Activated CD8-positive, alpha-beta memory T cell treated with anti-CD3 and anti-CD28 coated beads, Interleukin-2, amount 50 U/mL, for 48 hours (primary cell): Measurements from ENCODE around the gene RIC3.
A peak's percentile ranks its signal among the peaks of the same experiment; 100 is the strongest.

ENCODE experiments used
- DNase-seq: peaks from one replicate; pipeline ENCODE4 v3.0.0-alpha.2; 2020

RIC3 gene

GRCh38 chr11:8102296-8102915 lies 66.4 kb downstream of the RIC3 start:
- DNase-seq = no peak

DNA sequence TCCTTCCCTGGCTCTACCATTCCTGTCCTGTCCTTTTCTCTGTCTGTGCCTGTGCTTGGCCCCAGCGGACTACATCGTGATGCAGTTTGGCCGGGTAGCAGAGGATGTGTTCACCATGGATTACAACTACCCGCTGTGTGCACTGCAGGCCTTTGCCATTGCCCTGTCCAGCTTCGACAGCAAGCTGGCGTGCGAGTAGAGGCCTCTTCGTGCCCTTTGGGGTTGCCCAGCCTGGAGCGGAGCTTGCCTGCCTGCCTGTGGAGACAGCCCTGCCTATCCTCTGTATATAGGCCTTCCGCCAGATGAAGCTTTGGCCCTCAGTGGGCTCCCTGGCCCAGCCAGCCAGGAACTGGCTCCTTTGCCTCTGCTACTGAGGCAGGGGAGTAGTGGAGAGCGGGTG lies 67.4 kb downstream of the RIC3 start:
- no peak for DNase-seq

- peak; percentile 25 for DNase-seq
Measured at GRCh38 chr11:8100605-8101004, 68.2 kb downstream of the RIC3 start.

DNA sequence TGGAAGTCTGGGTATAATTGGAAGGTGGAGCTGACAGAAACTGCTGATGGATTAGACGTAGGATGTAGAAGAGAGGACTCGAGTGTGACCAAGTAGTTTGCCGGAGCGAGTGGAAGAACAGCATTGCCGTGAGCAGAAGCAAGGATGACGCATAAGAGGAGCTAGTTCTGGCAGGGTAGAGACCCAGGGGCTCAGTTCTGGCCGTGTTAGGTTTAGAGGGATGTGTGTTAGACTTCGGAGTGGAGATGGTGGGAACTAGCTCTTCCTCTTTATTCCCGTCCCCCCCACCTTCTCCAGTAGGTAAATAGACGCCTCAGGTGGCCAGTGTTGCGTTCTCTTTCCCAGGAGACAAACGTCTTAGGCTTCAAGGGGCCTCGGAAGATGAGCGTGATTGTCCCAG lies 68.7 kb downstream of the RIC3 start:
- DNase-seq = peak; percentile 28

- DNase-seq = peak; percentile 85
Measured at GRCh38 chr11:8099291-8099899, 69.4 kb downstream of the RIC3 start.

DNA sequence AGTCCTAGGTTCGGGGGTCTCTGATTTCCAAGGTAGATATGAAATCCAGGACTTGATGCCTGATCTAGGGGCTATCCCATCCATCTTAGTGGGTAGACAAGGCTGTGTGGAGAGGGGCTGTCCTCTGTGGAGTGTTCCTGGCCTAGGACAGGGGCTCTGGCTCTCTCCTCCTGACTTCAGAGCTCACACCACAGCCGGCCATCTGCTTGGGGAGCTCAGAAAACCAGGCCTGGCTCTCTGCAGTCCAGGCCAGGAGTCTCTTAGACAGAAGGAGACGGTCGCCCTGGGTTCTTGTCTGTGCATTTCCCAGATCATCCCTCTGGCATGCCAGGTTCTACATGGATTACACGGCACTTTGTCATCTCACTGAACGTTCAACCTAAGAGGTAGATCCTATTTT lies 69.9 kb downstream of the RIC3 start:
- peak; percentile 41 for DNase-seq

GRCh38 chr11:8098361-8098760 lies 70.5 kb downstream of the RIC3 start:
- peak; percentile 20 for DNase-seq

GRCh38 chr11:8097926-8098325 lies 70.9 kb downstream of the RIC3 start:
- DNase-seq = peak; percentile 34

DNA sequence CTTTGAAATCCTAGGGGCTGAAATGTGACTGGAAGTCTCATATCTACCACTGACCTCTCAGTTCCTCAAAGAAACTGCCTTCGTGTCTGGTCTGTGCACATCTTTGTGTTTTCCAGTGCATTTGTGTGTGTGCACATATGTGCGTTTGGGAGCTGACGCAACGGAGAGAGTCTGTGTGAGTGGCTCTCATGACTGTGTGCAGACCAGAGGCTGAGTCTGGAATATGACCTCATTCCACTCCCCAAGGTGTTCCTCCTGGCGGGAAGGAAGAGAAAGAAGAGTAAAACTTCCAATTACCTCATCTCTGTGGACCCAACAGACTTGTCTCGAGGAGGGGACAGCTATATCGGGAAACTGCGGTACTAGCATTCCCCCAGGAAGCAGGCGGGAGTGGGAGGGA lies 71.4 kb downstream of the RIC3 start:
- no peak for DNase-seq

DNA sequence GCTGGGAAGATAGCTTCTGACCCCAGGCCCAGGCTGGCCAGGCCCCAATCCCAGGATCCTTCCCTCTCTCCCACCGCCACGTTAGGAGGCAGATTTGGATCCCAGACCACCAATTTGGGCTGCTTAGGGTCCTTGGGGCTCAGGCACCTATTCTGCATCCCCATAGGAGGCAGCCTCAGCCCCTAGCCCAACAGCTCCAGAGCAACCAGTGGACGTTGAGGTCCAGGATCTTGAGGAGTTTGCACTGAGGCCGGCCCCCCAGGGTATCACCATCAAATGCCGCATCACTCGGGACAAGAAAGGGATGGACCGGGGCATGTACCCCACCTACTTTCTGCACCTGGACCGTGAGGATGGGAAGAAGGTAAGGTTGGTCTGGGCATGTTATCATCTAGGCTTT lies 71.8 kb downstream of the RIC3 start:
- peak; percentile 22 for DNase-seq

- peak; percentile 23 for DNase-seq
Measured at GRCh38 chr11:8096575-8096974, 72.2 kb downstream of the RIC3 start.

DNA sequence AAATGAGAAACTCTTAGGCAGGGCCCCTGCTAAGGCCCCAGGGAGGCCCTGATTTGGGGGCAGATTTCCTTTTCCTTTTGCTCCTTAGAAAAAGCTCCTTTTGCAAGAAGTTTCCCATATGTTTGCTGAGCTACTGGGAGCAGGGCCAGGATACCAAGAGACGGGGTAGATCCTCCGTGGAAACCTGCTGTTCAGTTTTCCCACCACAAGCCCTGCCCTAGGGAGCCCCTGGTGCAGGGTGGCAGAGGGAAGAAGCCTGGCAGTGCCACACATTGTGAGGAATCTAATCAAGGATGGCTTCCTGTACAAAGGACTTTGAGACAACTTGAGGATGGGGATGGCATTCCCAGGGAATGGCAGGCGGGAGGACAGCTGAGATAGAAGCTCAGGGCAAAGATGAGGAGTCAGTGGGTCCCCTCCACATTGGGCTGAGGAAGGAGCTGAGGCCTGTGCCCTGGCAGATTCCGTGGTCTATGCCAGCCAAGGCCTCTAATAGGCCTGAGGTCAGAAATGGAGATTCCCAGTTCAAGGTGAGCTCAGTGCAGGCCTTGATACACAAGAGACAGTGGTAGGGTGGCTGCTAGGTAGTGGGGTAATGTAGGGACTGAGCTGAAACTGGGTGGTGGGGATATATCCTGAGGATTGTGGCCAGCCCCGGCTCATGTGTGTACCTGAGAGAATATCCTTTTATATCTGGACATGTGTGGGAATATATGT lies 72.9 kb downstream of the RIC3 start:
- DNase-seq = peak; percentile 33

GRCh38 chr11:8095371-8095770 lies 73.5 kb downstream of the RIC3 start:
- DNase-seq = peak; percentile 41

DNA sequence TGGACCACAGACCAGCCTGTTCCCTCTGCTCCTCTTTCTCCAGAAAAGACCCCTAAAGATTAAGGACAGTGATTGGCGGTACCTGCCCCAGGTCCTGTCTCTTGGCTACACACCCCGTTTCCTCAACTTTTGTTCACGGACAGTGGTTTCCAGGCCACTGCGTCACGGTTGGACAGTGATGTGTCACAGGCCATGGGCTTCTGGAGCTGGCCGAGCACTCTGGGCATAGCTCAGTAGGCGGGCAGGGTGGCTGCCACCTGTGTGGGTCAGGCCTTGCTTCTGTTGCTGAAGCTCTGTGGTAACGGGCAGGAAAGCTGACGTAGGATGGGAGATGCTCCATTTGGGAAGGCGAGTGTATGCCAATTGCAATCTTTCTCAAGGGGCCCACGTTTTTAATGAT lies 74.2 kb downstream of the RIC3 start:
- peak; percentile 49 for DNase-seq

DNA sequence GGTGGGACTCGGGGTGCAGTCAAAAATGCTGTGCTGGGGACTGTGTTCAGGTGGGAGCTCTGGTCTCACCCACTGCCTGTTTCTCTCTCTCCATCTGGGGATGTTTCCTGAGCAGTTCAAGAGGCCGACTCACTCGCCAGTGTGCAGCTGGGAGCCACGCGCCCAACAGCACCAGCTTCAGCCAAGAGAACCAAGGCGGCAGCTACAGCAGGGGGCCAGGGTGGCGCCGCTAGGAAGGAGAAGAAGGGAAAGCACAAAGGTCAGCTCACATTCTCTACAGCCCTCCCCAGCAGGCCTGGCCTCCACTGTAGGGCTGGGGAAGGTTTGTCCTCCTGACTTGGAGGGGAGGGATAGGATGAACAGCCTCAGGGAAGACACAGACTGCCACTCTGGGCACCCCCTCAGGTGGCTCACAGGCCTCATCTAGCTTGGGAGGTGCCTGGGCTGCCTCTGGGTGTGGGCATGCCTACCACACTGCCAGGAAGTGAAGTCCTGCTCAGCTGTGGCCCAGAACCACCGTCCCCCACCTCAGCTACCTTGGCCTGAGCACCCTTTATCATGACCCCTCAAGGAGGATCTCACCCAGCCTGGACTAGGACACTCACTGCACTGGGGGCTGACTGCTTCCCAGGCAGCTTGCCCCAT lies 74.8 kb downstream of the RIC3 start:
- peak; percentile 38 for DNase-seq

DNA sequence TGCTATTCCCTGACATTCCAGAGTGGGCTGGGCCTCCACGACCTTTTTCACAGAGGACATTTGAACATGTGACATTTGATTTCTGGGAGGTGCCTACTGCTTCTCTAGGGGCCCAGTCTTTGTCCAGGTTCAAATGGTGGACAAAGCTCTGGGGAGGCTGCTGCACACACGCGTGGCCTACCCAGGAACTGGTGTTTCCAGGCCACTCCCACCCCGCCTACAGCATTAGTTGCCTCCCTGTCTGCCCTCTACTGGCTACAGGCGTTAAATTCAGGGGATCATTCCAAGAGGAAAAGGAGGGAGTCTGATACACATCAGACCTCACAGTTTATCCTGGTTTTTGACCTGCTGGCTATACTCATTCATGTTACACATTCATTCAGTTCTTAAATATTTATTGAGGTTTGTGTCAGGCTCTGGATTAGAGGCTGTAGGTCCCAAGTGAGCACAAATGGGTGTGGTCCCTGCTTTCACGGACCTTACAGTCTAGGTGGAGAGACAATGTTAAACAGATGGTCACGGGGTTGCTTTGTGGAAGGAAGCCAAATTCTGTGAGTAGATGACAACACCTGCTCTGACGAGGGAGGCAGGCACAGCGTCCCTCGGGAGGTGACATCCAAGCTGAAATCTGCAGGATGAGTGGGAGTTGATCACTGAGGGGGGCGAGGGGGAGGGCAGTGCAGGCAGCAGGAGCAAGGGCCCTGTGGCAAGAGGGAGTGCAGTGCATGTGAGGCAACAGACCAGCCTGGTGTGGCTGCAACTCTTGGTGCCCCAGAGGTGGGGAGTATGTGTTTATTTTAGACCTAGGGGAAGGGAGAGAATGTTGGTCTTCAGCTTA lies 76.0 kb downstream of the RIC3 start:
- DNase-seq = peak; percentile 62

- no peak for DNase-seq
Measured at GRCh38 chr11:8091721-8092120, 77.1 kb downstream of the RIC3 start.

- DNase-seq = no peak
Measured at GRCh38 chr11:8090756-8091155, 78.1 kb downstream of the RIC3 start.

GRCh38 chr11:8089791-8090510 lies 78.9 kb downstream of the RIC3 start:
- no peak for DNase-seq

GRCh38 chr11:8087756-8088155 lies 81.1 kb downstream of the RIC3 start:
- no peak for DNase-seq

- DNase-seq = no peak
Measured at GRCh38 chr11:8087185-8087584, 81.6 kb downstream of the RIC3 start.

- DNase-seq = no peak
Measured at GRCh38 chr11:8086571-8086970, 82.3 kb downstream of the RIC3 start.
